Skin of body (tissue), 2 donors: ENCODE results near the gene PRKACB. TPM values are rescaled to one million over a fixed set of nuclear protein-coding genes. Genes with fewer than 3 reads are reported as not detected.
"Not testable (repeated sequence)": the region's sequence is repeated elsewhere in the genome, so short reads cannot be mapped to it uniquely, and the experiment has no call there.

Source experiments
- DNase-seq: peaks from one replicate; lab custom pipeline; 2025; lab: John Stamatoyannopoulos, UW
- total RNA-seq: library from RNA; depleted of rRNA; stranded (reverse); fragments of >200 nt; gene quantifications from one replicate; pipeline ENCODE4 v1.2.3, GENCODE V29; 2014

PRKACB gene
- total RNA-seq, 1 donor from 2014 or later, result 26.9 TPM

GRCh38 chr1:84214115-84214956, 70.3 kb downstream of the PRKACB start:
- DNase-seq, result no peak

GRCh38 chr1:84217239-84217638, 73.2 kb downstream of the PRKACB start:
- DNase-seq, result no peak

GRCh38 chr1:84223751-84224432, 79.8 kb downstream of the PRKACB start:
- DNase-seq, result no peak

- no peak for DNase-seq
Measured at GRCh38 chr1:84224905-84225304, 80.8 kb downstream of the PRKACB start.

- no peak for DNase-seq
Measured at GRCh38 chr1:84225646-84226045, 81.6 kb downstream of the PRKACB start.

- DNase-seq, result not testable (repeated sequence)
Measured at GRCh38 chr1:84232676-84233075, 88.6 kb downstream of the PRKACB start.

GRCh38 chr1:84236256-84236655, 92.2 kb downstream of the PRKACB start:
- DNase-seq, result no peak

GRCh38 chr1:84242641-84243040, 98.6 kb downstream of the PRKACB start:
- DNase-seq, result no peak

- no peak for DNase-seq
Measured at GRCh38 chr1:84245563-84245962, 101.5 kb downstream of the PRKACB start.

- no peak for DNase-seq
Measured at GRCh38 chr1:84246213-84246612, 102.1 kb downstream of the PRKACB start.

- no peak for DNase-seq
Measured at GRCh38 chr1:84247425-84248220, 103.6 kb downstream of the PRKACB start.

GRCh38 chr1:84250668-84251067, 106.6 kb downstream of the PRKACB start:
- DNase-seq, result no peak

GRCh38 chr1:84253036-84253435, 109.0 kb downstream of the PRKACB start:
- no peak for DNase-seq

GRCh38 chr1:84253891-84254290, 109.8 kb downstream of the PRKACB start:
- DNase-seq, result peak; percentile 7

- no peak for DNase-seq
Measured at GRCh38 chr1:84254703-84255238, 110.7 kb downstream of the PRKACB start.

GRCh38 chr1:84255582-84255981, 111.5 kb downstream of the PRKACB start:
- no peak for DNase-seq

- no peak for DNase-seq
Measured at GRCh38 chr1:84257617-84258016, 113.5 kb downstream of the PRKACB start.

- no peak for DNase-seq
Measured at GRCh38 chr1:84259376-84259775, 115.3 kb downstream of the PRKACB start.

GRCh38 chr1:84259989-84260388, 115.9 kb downstream of the PRKACB start:
- DNase-seq, result no peak

- no peak for DNase-seq
Measured at GRCh38 chr1:84260852-84261518, 116.9 kb downstream of the PRKACB start.

GRCh38 chr1:84264961-84265360, 120.9 kb downstream of the PRKACB start:
- DNase-seq, result no peak
